Neural progenitor cell (in vitro differentiated cells): ENCODE results near the gene SCIMP.

ENCODE experiments used
- EZH2 ChIP-seq: fragments of 200-600 bp; sonication (generic); IDR thresholded peaks from 2 replicates; pipeline ENCODE4 v1.6.1; 2017; ENCODE audit warnings: antibody characterized with exemption, mild to moderate bottlenecking, moderate library complexity
- EZH2phosphoT487 ChIP-seq: fragments of 200-600 bp; sonication (generic); IDR thresholded peaks from 2 replicates; pipeline ENCODE4 v1.6.1; 2017; ENCODE audit warnings: antibody characterized with exemption
- TF ChIP-seq, protein P1 (sequence below): fragments of 200-600 bp; sonication (generic); IDR thresholded peaks from 2 replicates; pipeline ENCODE4 v1.5.1; 2017; ENCODE audit warnings: antibody characterized with exemption, mild to moderate bottlenecking

DNA sequence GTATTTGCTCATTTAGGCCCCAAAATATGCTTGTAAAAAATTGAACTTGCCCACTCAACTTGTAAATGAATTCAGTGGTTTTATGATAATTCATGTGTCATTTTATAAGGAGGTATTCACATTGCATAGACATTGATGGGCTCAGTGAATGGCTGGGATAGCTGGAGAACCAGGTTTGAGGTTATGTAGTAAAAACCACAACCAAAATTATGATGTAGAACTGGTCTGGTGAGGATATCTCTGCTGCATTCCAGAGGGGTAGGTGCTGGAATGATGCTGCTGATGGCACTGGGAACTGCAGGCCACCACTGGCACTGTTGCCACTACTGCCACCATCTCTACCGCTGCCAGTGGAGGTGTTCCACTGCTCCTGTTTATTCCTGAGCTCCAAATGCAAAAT is 25.9 kb upstream of the SCIMP start:
- TF ChIP-seq, protein P1, sequence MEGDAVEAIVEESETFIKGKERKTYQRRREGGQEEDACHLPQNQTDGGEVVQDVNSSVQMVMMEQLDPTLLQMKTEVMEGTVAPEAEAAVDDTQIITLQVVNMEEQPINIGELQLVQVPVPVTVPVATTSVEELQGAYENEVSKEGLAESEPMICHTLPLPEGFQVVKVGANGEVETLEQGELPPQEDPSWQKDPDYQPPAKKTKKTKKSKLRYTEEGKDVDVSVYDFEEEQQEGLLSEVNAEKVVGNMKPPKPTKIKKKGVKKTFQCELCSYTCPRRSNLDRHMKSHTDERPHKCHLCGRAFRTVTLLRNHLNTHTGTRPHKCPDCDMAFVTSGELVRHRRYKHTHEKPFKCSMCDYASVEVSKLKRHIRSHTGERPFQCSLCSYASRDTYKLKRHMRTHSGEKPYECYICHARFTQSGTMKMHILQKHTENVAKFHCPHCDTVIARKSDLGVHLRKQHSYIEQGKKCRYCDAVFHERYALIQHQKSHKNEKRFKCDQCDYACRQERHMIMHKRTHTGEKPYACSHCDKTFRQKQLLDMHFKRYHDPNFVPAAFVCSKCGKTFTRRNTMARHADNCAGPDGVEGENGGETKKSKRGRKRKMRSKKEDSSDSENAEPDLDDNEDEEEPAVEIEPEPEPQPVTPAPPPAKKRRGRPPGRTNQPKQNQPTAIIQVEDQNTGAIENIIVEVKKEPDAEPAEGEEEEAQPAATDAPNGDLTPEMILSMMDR = no peak
- TF ChIP-seq EZH2 (no peak), EZH2phosphoT487 (no peak)
